ENCODE measurements around the gene SLAIN2. TPM values are rescaled to one million over a fixed set of nuclear protein-coding genes. Genes with fewer than 3 reads are reported as not detected.
"Not testable (repeated sequence)": the region's sequence is repeated elsewhere in the genome, so short reads cannot be mapped to it uniquely, and the experiment has no call there.

Gene SLAIN2
- total RNA-seq, 2 donors from 2014 or later = 40.8 to 92.7 TPM

GRCh38 chr4:48311896-48312295 is 29.4 kb upstream of the SLAIN2 start:
- DNase-seq (ENCODE audit: low spot score) = no peak
- Histone ChIP-seq H3K4me3 (no peak overlapping the region), H3K36me3 (no peaks in the 10 kb centered on the region)

GRCh38 chr4:48314746-48315145 is 26.6 kb upstream of the SLAIN2 start:
- ATAC-seq (ENCODE audit: insufficient number of reproducible peaks, low FRiP score, low read depth); H3K36me3 ChIP-seq; DNase-seq (ENCODE audit: low spot score): not testable (repeated sequence)

More at GRCh38 chr4:48311896-48312295, 29.4 kb upstream of the SLAIN2 start:
- ATAC-seq (ENCODE audit: insufficient number of reproducible peaks, low FRiP score, low read depth) = no peak
- TF ChIP-seq CTCF (IDR thresholded peaks at IDR 0.05) = no peak
- no peaks in the 10 kb centered on the region for H3K9me3 ChIP-seq
- no peaks in the 10 kb centered on the region for H3K4me1 ChIP-seq (ENCODE audit: control insufficient read depth in 1 of 2, low read depth in 2 of 2)
- no peaks in the 10 kb centered on the region for H3K27me3 ChIP-seq (replicated peaks; ENCODE audit: insufficient read depth)
- no peak overlapping the region for H3K27ac ChIP-seq

GRCh38 chr4:48315728-48316630 is 25.4 kb upstream of the SLAIN2 start:
- Histone ChIP-seq H3K9me3 (no peaks in the 10 kb centered on the region), H3K36me3 (no peaks in the 10 kb centered on the region), H3K4me3 (no peak overlapping the region), H3K27me3 (replicated peaks; ENCODE audit: insufficient read depth) (no peaks in the 10 kb centered on the region), H3K4me1 (ENCODE audit: control insufficient read depth in 1 of 2, low read depth in 2 of 2) (no peaks in the 10 kb centered on the region), H3K27ac (no peak overlapping the region)
- peak; percentile 51 for TF ChIP-seq CTCF (IDR thresholded peaks at IDR 0.05)
- ATAC-seq (ENCODE audit: insufficient number of reproducible peaks, low FRiP score, low read depth) = no peak
- no peak for DNase-seq (ENCODE audit: low spot score)

More at GRCh38 chr4:48314746-48315145, 26.6 kb upstream of the SLAIN2 start:
- H3K4me3 ChIP-seq; H3K9me3 ChIP-seq; H3K27ac ChIP-seq; H3K27me3 ChIP-seq (replicated peaks; ENCODE audit: insufficient read depth); H3K4me1 ChIP-seq (ENCODE audit: control insufficient read depth in 1 of 2, low read depth in 2 of 2): not testable (repeated sequence)

GRCh38 chr4:48321312-48321711 is 20.0 kb upstream of the SLAIN2 start:
- Histone ChIP-seq H3K36me3 (no peaks in the 10 kb centered on the region), H3K4me1 (ENCODE audit: control insufficient read depth in 1 of 2, low read depth in 2 of 2) (no peaks in the 10 kb centered on the region), H3K27me3 (replicated peaks; ENCODE audit: insufficient read depth) (no peaks in the 10 kb centered on the region), H3K4me3 (no peak overlapping the region), H3K27ac (no peak overlapping the region), H3K9me3 (no peaks in the 10 kb centered on the region)
- no peak for DNase-seq (ENCODE audit: low spot score)
- no peak for ATAC-seq (ENCODE audit: insufficient number of reproducible peaks, low FRiP score, low read depth)
- TF ChIP-seq CTCF (IDR thresholded peaks at IDR 0.05) = no peak

GRCh38 chr4:48322063-48322462 is 19.3 kb upstream of the SLAIN2 start:
- no peak overlapping the region for H3K27ac ChIP-seq
- TF ChIP-seq CTCF (IDR thresholded peaks at IDR 0.05) = no peak
- DNase-seq (ENCODE audit: low spot score) (no peak), ATAC-seq (ENCODE audit: insufficient number of reproducible peaks, low FRiP score, low read depth) (no peak)
- H3K4me1 ChIP-seq (ENCODE audit: control insufficient read depth in 1 of 2, low read depth in 2 of 2) = no peaks in the 10 kb centered on the region
- no peaks in the 10 kb centered on the region for H3K27me3 ChIP-seq (replicated peaks; ENCODE audit: insufficient read depth)
- H3K9me3 ChIP-seq = no peaks in the 10 kb centered on the region
- H3K4me3 ChIP-seq = no peak overlapping the region
- H3K36me3 ChIP-seq = no peaks in the 10 kb centered on the region
